SK-N-DZ (cell line): ENCODE data around the gene LRCH2. TPM values are rescaled to one million over a fixed set of nuclear protein-coding genes. Genes with fewer than 3 reads are reported as not detected.
A peak's percentile ranks its signal among the peaks of the same experiment; 100 is the strongest.
"Not testable (repeated sequence)": the region's sequence is repeated elsewhere in the genome, so short reads cannot be mapped to it uniquely, and the experiment has no call there.

Source experiments
- DNase-seq: peaks from one replicate; pipeline ENCODE4 v3.0.0-alpha.2; 2015; ENCODE audit warnings: low spot score
- polyA plus RNA-seq, 2 experiments: library from polyadenylated mRNA; depleted of rRNA; stranded (reverse); fragments of >200 nt; gene quantifications; 2 replicates each; pipeline ENCODE4 v1.2.3, GENCODE V29; 2014

The LRCH2 gene, protein sequence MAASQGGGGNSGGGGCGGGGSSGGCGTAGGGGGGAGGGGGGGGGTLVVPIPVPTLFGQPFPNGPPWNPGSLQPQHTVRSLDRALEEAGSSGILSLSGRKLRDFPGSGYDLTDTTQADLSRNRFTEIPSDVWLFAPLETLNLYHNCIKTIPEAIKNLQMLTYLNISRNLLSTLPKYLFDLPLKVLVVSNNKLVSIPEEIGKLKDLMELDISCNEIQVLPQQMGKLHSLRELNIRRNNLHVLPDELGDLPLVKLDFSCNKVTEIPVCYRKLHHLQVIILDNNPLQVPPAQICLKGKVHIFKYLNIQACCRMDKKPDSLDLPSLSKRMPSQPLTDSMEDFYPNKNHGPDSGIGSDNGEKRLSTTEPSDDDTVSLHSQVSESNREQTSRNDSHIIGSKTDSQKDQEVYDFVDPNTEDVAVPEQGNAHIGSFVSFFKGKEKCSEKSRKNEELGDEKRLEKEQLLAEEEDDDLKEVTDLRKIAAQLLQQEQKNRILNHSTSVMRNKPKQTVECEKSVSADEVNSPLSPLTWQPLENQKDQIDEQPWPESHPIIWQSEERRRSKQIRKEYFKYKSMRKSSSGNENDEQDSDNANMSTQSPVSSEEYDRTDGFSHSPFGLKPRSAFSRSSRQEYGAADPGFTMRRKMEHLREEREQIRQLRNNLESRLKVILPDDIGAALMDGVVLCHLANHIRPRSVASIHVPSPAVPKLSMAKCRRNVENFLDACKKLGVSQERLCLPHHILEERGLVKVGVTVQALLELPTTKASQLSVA
- 11.5 and 14.2 TPM in 2 replicates for polyA plus RNA-seq (2014; cell fraction: cytosol; rRNA removed)
- polyA plus RNA-seq (2014; cell fraction: nucleus; rRNA removed) = 10.3 and 11.6 TPM in 2 replicates

DNA sequence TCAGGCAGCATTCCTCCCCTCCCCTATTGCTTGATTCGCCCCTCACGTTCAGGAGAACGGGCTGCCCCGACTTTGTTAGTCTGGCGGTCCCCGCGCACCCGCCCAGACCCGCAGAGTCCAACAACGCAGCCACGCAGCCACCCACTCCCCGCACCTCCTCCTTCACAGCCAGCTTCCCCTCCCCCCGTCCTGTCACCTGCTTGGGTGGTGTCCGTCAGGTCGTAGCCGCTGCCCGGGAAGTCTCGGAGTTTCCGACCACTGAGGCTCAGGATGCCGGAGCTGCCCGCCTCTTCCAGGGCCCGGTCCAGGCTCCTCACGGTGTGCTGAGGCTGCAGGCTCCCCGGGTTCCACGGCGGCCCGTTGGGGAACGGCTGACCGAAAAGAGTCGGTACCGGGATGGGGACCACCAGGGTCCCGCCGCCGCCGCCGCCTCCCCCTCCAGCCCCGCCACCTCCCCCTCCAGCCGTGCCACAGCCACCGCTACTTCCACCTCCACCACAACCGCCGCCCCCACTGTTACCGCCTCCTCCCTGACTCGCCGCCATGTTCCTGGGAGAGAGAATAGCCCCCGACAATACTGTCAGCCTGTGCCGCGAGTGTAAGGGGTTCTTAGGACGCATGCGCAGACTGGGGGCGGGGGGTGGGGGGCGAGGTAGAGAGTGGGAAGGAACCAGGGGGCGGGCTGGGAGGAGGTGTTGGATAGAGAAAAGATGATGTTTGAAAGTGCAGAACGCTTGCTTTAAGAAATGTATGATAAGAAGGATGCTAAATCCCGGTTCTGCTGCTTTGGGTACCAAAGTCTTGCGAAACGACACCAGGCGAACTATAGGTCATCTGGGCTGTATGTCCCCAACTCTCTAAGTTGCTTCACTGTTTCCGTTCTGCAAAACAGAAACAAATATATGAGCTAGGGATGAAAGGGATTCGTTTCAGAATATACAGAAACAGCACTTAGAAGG is at the start of gene LRCH2:
LRCH2 (minus strand) TSS at position 600 of the 959 bp plus-strand sequence; CDS start at position 545, 55 bp downstream.
- DNase-seq = peak; percentile 56

DNA sequence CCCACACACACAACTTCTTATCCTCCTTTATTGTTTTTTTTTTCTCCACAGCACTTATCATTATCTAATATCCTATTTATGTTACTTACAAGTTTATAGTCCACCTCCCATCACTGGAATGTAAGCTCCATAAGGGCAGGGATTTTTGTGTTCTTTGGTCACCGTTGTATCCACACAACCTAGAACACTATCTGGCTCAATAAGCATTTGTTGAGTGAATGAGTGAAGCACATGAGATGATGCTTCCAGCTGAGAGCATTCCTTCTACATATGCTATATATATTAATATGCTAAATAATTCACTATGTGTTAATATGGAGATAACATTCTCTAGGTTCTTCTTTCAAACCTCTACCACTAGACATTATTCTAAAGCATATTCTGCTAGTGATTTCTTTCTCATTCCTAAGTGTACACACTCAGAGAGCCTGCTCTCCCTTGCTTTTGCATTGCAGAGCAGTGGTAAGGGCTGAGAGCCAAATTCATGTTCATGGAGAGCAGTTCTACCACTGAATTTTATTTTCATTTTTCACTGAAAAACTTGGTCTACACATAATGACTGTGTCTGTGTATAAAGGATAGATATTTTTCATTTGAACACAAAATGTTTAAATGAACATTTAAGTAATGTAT is 35.3 kb upstream of the LRCH2 start:
- no peak for DNase-seq

DNA sequence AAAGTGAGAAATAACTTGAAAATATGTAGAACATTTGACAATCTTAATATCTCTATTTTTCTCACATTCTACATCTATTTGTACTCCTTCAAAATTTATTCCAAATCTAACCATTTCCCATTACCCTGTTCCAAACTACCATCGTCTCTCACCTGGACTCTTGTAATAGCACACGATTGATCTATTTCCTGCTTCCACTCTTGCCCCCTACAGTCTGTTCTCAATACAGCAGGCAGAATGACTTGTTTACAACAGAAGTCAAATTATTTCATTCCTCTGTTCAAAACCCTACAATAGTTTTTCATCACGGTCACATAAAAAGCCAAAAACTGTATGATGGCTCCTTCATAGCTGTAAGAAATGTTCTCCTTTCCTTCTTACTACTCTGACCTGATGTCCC is 34.5 kb upstream of the LRCH2 start:
- no peak for DNase-seq

DNA sequence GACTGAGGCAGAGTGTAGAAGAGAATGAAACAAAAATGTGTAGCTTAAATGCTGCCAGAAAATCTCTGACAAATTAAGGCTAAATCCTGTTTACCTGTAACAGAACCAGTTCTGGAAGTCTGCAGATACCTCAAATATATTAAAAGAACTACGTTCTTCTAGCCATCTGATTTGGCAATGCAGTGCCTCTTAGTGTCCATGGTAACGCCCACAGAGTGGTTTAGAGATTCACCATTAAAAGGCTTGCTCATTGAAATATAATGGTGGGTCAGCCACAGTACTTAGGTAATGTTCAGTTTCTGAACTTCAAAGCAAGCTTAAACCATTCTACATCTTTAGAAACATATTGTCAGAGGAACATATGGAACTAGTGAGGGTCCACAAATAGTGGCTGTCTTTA is 32.4 kb upstream of the LRCH2 start:
- DNase-seq = peak; percentile 13

DNA sequence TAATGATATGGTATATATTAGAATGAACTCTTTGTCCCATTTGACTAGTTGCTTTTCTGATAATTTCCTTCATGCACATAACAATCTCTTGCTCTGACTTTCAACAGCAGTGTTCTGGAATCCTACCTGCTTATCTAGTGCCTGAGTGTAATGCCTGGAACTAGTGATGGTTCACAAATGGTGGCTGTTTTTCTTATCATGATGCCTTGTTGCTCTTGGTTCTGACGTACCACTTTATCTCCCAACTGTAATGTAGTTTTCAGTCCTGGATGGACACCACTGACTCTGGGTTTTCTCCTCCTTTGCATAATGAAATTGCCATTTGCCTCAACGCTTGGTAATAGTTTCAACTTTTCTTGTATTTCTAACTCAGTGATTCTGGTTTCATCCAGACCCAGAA is 30.1 kb upstream of the LRCH2 start:
- peak; percentile 67 for DNase-seq

DNA sequence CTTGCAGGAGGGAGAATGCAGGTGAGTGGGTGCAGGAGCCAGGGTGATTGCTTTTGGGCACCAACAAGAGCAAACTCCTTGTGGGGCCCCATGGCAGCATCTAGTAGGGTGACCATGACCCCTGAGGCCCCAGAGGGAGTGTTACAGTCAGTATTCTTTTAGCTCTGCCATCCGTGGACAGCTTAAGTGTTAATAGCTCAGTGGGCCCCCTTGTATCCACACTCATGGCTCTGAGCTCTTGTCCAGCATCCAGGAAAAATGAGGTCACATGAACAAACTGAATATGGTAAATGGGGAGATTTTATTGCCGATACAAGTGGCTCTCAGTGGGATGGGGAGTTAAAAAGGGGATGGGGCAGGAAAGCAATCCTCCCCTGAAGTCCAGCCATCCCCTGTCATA is 27.3 kb upstream of the LRCH2 start:
- DNase-seq = no peak

DNA sequence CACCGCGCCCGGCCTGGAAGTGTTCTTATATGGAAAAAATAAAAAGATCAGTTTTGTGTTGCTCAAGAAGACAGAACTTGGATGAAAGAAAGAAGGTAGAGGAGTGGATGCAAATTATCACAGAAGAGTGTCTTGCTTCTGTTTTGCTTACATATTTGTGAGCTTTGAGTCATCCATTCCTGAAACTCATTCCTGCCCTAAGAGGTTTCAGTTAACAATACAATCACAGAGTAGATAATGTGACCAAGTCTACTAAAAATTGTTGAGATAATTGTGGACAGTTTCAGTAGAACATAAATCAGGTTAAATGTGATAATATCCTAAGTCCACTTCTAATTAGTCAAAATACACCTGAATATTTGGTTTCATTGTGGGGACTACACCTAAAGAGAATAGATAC is 26.4 kb upstream of the LRCH2 start:
- DNase-seq = no peak

DNA sequence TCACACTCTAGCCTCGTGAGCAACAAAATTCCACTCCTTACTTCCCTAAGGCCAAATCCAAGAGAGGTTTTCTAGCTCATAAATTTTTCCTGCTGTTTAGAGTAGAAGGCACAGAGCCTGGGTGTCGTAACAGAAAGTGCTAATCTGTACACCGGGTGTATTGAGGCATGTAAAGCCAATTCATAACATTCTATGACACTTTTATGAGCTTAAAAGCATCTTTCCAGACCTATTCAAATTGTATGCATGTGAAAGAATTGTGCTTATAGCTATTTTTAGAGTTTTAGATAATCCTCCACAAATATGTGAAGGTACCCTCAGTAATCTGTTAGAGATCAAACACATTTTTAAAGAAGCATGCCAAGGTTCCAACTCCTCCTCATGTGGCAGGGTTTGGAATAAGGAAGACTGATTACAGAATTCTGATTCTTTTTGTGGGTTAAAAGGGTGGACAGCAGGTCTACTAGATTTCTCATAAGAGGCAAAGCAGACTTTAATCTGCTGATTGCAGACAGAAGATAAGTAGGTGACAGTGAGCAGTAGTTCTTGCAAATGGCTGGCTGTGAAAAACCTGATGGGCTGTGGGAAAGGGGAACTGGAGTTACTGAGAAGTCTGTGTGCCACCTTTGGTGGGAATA is 25.5 kb upstream of the LRCH2 start:
- DNase-seq = peak; percentile 57

DNA sequence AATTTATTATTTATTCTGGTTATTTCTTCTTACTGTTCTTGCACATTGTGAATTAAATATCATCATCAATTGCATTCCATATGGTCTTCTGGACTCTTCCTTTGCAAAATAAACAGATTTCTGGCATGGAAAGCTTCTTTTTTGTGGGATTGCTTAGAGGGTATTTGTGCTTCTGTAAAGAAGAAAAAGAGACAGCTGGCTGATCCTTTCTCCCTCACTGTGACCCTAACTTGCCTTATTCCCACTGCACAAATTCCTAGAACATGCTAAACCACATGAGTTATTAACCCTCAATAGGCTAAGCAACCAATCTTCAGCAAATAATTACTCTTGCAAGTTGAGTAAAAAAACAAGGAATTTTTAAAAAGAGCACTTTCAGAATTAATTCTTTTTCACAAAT is 23.8 kb upstream of the LRCH2 start:
- no peak for DNase-seq

DNA sequence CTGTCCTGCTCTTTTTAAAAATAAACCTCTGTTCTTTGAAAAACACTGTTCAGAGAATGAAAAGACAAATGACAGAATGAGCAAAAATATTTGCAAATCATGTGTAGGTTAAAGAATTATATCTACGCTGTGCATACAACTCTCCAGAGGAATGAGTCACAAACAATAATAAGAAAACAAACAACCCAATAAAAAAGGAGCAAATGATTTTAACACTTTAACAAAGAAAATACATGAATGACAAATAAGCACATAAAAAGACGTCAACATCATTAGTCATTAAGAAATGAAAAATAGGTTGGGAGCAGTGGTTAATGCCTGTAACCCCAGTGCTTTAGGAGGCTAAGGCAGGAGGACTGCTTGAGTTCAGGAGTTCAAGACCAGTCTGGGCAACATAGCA is 21.1 kb upstream of the LRCH2 start:
- DNase-seq = no peak

DNA sequence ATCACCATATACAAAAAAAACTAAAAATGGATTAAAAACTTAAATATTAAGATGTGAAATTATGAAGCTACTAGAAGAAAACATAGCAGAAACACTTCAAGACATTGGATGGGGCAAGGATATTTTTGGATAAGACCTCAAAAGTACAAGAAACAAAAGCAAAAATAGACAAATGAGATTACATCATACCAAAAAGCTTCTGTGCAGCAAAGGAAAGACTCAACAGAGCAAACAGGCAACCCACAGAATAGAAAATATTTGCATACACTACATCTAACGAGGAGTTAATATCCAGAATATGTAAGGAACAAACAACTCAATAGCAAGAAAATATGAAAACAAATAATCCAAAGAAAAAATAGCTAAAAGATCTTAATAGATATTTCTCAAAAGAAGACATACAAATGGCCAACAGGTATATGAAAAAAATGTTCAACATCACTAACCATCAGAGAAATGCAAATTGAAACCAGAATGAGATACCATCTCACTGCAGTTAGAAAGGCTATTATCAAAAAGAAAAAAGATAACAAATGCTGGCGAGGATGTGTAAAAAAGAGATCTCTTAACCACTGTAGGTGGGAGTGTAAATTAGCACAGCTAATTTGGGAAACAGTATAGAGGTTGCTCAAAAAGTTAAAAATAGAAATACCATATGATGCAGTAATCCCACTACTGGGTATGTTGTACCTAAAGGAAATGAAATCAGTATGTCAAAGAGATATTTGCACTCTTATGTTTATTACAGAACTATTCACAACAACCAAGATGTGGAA is 17.8 kb upstream of the LRCH2 start:
- DNase-seq = no peak

DNA sequence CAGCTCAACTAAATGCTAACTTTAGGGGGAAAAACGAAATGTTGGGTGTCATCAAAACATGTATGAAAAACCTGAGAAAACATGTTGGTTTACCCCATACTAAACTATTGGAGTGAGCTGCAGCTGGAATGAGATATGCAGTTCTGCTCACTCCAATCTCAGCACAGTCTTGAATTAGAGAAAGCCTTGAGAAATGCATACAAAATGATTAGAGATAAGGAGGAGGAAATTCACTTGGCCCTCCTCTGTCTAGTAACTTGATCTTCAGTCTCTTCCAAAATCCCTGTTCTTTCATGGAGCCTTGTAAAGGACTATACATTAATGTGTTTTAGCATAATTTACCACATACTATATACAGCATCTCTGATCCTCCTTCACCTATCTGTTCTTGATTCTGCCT is 3.2 kb upstream of the LRCH2 start:
- no peak for DNase-seq

DNA sequence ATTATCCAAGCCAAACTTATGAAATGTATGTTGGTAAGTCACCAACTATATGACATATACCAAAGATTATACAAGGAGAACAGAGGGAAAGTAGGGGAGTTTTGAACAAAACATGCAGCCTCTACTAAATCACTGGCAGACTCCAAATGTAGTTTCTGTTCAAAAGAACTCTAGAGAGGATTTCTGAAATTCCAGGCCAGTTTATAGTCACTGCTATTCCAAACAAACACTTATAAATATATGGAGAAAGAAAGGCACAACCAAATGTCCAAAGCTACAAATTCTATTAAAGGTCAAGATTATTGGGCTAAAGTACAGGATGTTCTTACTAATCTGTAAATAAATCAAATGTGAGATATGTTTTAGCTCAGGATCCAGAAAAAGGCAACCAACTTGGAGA is 2.7 kb upstream of the LRCH2 start:
- DNase-seq = no peak

DNA sequence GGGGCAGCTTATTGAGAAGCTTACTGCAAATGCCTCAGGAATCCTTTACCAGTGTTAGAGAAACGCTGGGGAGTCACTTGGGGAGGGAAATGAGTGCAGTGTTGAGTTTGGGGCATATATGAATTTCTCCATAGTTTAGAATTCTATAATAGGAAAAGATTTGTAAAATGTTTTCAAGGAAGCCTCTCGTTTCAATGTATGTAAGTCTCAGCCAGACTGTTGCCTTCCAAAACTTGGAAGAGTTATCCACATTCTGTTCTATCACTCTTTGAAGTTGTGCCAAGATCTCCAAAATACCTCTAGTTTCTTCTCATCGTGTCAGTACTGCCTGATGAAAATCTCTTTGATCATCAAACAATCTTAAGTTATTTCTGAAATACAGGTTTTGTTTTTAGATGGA is 565 bp upstream of the LRCH2 start:
- no peak for DNase-seq

DNA sequence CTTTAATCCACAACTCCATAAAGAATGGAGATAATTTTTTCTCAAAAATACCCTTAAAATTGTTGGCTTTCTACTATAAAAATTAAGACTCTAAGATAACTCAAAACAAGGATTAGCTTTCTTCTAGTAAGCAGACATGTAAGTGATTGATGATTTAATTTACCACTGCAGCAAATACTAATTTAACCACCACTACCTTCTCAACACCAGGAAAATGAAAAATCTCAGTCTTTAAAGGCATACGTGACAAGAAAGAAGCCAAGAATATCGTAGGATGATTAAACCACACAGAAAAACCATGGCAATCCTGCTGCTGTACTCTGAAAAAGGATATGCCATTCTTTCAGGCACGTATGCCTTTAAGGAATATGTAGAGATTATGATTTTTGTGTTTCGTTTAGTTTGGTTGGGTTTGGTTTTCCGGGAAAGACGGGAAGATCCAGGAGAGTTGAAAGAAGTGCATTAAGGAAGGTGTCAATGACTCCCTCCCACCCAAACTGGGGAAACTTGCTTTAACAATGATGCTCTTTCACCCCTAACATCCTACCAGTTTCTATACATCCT is 881 bp downstream of the LRCH2 start:
- DNase-seq = peak; percentile 2

DNA sequence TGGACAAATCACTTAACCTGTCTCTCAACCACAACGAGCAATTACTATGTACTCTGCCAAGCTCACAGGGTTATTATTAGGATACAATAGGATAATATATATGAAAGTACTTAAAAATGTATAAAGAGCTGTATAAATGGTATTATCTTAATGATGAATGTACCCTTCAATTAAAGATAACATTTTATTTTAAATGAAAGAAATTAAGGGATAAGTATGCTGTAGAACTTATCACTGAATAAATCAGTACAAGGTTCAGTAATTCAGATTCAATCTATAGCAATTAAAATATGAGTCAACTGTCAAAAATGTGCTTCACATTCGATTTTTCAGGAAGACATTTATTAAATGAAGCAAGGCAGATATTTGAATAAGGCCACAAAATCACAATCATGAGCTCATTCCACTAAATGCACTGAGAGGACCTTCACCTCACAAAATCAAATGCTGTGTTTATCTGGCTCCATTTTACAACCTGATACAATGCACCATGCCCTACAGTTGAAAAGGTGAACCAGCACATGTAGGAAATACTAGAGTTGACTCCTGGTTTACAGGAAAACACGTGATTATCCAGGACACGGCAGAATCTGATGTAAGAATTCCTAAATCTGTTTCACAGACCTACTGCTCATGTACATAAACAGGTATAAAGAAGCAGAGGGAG is 4.4 kb downstream of the LRCH2 start:
- DNase-seq = no peak

DNA sequence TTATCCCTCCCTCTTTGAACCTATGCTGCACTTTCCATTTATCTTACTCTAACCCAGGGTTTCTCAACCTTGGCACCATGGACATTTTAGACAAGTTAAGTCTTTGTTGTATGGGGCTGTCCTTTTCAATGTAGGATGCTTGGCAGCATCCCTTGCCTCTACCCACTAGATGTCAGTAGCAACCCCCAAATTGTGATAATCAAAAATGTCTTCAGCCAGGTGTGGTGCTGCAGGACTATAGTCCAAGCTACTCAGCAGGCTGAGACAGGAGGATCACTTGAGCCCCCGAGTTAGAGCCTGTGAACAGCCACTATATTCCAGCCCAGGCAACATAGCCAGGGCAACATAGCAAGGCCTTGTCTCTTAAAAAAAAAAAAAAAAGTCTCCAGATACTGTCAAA is 7.0 kb downstream of the LRCH2 start:
- DNase-seq = peak; percentile 49

DNA sequence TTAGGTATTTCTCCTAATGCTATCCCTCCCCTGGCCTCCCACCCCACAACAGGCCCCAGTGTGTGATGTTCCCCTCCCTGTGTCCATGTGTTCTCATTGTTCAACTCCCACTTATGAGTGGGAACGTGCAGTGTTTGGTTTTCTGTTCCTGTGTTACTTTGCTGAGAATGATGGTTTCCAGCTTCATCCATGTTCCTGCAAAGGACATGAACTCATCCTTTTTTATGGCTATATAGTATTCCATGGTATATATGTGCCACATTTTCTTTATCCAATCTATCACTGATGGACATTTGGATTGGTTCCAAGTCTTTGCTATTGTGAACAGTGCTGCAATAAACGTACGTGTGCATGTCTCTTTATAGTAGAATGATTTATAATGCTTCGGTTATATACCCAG is 16.6 kb downstream of the LRCH2 start:
- not testable (repeated sequence) for DNase-seq

DNA sequence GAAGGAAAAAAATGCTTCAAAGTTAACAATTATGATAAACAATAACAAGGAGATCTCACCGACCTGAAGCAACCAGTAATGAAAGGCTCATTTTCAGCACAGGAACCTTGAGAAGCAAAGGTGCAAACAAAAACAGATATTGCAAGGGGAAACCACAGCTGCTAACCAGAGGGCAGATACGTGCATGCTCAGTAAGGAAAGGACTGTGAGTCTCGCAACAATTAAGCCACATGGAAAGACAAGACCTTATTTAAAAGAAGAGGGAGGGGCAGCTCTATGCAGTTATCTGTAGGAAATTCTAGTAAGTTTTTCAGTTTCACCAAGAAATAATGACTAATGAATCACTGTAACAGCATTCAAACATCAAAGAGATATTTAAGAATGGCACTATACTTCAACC is 19.3 kb downstream of the LRCH2 start:
- no peak for DNase-seq
